HepG2 (cell line): ENCODE data around the gene SMO. TPM values are rescaled to one million over a fixed set of nuclear protein-coding genes. Genes with fewer than 3 reads are reported as not detected.

ENCODE experiments used
- HMG20A ChIP-seq: IDR thresholded peaks from 2 replicates; pipeline ENCODE4 v1.6.1; 2016; ENCODE audit warnings: borderline replicate concordance
- KAT8 ChIP-seq: IDR thresholded peaks from 2 replicates; pipeline ENCODE4 v1.6.1; 2016; ENCODE audit warnings: missing genetic modification reagents, missing compliant biosample characterization
- KDM5B ChIP-seq: sonication (generic); formaldehyde crosslinking; IDR thresholded peaks from 2 replicates; pipeline ENCODE4 v1.4.0; 2020; ENCODE audit warnings: missing genetic modification reagents, mild to moderate bottlenecking, borderline replicate concordance
- MIXL1 ChIP-seq: IDR thresholded peaks from 2 replicates; pipeline ENCODE4 v1.6.1; 2016
- NFE2 ChIP-seq: sonication (generic); formaldehyde crosslinking; IDR thresholded peaks from 2 replicates; pipeline ENCODE4 v1.4.0; 2020; ENCODE audit warnings: missing genetic modification reagents
- POLR2A ChIP-seq, 2 experiments: IDR thresholded peaks; 2 replicates each; pipeline ENCODE4 v1.6.1; 2011; ENCODE audit warnings: low read depth in 2 of 2, low read length in 2 of 2, mild to moderate bottlenecking in 1 of 2, moderate library complexity in 1 of 2; ENCODE audit not compliant: insufficient read depth in 1 of 2
- PRDM10 ChIP-seq: sonication (generic); formaldehyde crosslinking; IDR thresholded peaks from 2 replicates; pipeline ENCODE4 v1.4.0; 2020; ENCODE audit warnings: low read depth, missing genetic modification reagents
- PRMT3 ChIP-seq: sonication (generic); formaldehyde crosslinking; IDR thresholded peaks from 2 replicates; pipeline ENCODE4 v1.8.1; 2022; ENCODE audit warnings: low read depth, mild to moderate bottlenecking, moderate library complexity, missing genetic modification reagents, borderline replicate concordance
- SIN3A ChIP-seq: IDR thresholded peaks from 2 replicates; pipeline ENCODE4 v1.6.1; 2011; ENCODE audit warnings: low read depth, mild to moderate bottlenecking, control low read depth, low read length, borderline replicate concordance
- TBP ChIP-seq: sonication (generic); formaldehyde crosslinking; IDR thresholded peaks from 2 replicates; pipeline ENCODE4 v1.5.0; 2020; ENCODE audit warnings: missing genetic modification reagents
- TFDP2 ChIP-seq: sonication (generic); formaldehyde crosslinking; IDR thresholded peaks from 2 replicates; pipeline ENCODE4 v1.4.0; 2020; ENCODE audit warnings: missing genetic modification reagents
- ZBTB7B ChIP-seq: sonication (generic); formaldehyde crosslinking; IDR thresholded peaks from 2 replicates; pipeline ENCODE4 v1.4.0; 2020; ENCODE audit warnings: missing genetic modification reagents
- ZC3H4 ChIP-seq: sonication (generic); formaldehyde crosslinking; IDR thresholded peaks from 2 replicates; pipeline ENCODE4 v1.4.0; 2020; ENCODE audit warnings: missing genetic modification reagents, borderline replicate concordance
- ZFP1 ChIP-seq: IDR thresholded peaks from 2 replicates; pipeline ENCODE4 v1.6.1; 2016
- ZFP36L2 ChIP-seq: sonication (generic); formaldehyde crosslinking; IDR thresholded peaks from 2 replicates; pipeline ENCODE4 v1.4.0; 2020; ENCODE audit warnings: missing genetic modification reagents
- ZNF281 ChIP-seq: sonication (generic); formaldehyde crosslinking; IDR thresholded peaks from 2 replicates; pipeline ENCODE4 v1.4.0; 2020; ENCODE audit warnings: missing genetic modification reagents, borderline replicate concordance
- ZNF430 ChIP-seq: sonication (generic); formaldehyde crosslinking; IDR thresholded peaks from 2 replicates; pipeline ENCODE4 v1.9.0; 2021; ENCODE audit warnings: mild to moderate bottlenecking, missing genetic modification reagents
- ZNF441 ChIP-seq: sonication (generic); formaldehyde crosslinking; IDR thresholded peaks from 2 replicates; pipeline ENCODE4 v1.7.0; 2021; ENCODE audit warnings: missing genetic modification reagents, borderline replicate concordance
- ZNF749 ChIP-seq: sonication (generic); formaldehyde crosslinking; IDR thresholded peaks from 2 replicates; pipeline ENCODE4 v1.8.0; 2022; ENCODE audit warnings: mild to moderate bottlenecking, missing genetic modification reagents, moderate library complexity, borderline replicate concordance
- ZNF841 ChIP-seq: sonication (generic); formaldehyde crosslinking; IDR thresholded peaks from 2 replicates; pipeline ENCODE4 v1.8.1; 2023; ENCODE audit warnings: missing genetic modification reagents, borderline replicate concordance
- polyA plus RNA-seq, 8 experiments: library from polyadenylated mRNA; depleted of rRNA in 3 of 8; stranded (reverse) in 7 of 8; unstranded in 1 of 8; fragments of >200 nt; fragmentation: Illumina TruSeq in 4 of 8; extraction: Trizol in 4 of 8; gene quantifications; 2 replicates each; pipeline versions ENCODE4 v1.2.1 to v1.2.3, GENCODE V29; 2011 to 2016; ENCODE audit warnings: low read depth in 4 of 8, missing spikeins in 1 of 8, mixed read lengths in 1 of 8; ENCODE audit not compliant: insufficient read depth in 1 of 8
- total RNA-seq, 5 experiments: library from RNA; depleted of rRNA; stranded (reverse); fragments of >200 nt; fragmentation: Illumina TruSeq; extraction: Trizol; gene quantifications; 2 replicates each; pipeline ENCODE4 v1.2.3, GENCODE V29; 2016; ENCODE audit warnings: low read depth in 1 of 5
- TF ChIP-seq, protein P1 (sequence below): sonication (generic); formaldehyde crosslinking; IDR thresholded peaks from 2 replicates; pipeline ENCODE4 v1.4.0; 2020; ENCODE audit warnings: mild to moderate bottlenecking, missing genetic modification reagents

The SMO gene
- total and polyA plus RNA-seq, 2 of the 13 experiments (the other 11 are each of a cell fraction or from before 2014, with no cell fraction given): 23.8 to 32.3 TPM

DNA sequence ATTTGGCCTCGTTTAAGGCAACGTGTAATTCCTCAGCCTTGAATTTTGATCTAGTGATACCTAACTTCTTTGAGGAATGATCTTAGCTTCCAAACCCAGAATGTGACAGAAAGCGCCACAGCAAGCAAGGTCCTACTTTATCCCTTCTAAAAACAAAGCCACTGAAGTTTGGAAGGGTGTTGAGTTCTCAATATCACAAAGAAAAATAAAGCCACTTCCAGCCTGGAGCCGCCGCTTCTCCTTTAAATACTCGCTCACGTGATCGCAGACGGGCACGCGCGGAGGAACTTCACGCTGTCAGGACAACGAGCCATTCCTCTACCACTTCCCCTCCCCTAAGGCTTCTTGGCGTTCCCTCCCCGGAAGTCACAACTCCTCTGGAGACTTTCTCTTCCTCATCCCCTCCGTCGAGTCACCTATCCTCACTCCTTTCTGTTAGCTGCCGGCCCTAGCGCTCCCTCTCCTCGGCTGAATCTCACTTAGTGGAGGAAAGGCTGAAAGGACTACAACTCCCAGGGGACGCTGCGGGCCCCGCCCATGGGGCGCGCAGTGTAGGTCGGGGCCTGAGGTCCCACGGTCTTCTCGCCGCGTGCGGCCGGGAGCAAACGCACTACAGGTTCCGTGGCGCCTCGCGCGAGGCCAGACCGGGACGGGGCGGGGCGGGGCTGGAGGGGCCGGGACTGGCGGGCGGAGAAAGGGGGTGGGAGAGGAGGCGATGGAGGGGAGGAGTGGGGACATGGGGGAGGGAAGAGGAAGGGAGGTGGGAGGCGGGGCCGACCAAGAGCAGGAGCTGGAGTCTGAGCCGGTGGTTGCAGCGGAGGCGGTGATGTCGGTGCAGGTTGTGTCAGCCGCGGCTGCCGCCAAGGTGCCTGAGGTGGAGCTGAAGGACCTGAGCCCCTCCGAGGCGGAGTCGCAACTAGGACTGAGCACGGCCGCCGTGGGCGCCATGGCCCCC lies 36.1 kb downstream of the SMO start, which contains the start of gene AHCYL2 (continued):
- TF ChIP-seq PRDM10 (CRISPR knock-in tag) (no peak), ZNF430 (peak; percentile 61), TFDP2 (CRISPR knock-in tag) (peak; percentile 66), ZFP1 (CRISPR knock-in tag) (0 out of 2 replicates have a peak, but pooled peaks have one; percentile 20), KAT8 (peak; percentile 76), ZBTB7B (CRISPR knock-in tag) (0 out of 2 replicates have a peak, but pooled peaks have one; percentile 11), NFE2 (CRISPR knock-in tag) (no peak), POLR2A (IDR thresholded peaks at IDR 0.05; ENCODE audit: insufficient read depth in 1 of 2, low read depth in 2 of 2, low read length in 2 of 2) (peak; percentile 68 to 86; a peak in 3 of 4 replicates), ZNF749 (CRISPR knock-in tag) (0 out of 2 replicates have a peak, but pooled peaks have one; percentile 13), ZC3H4 (CRISPR knock-in tag) (no peak), TBP (CRISPR knock-in tag) (no peak), ZNF441 (CRISPR knock-in tag) (no peak), ZNF841 (CRISPR knock-in tag) (no peak), KDM5B (peak; percentile 48; the same call in 1 of the 2 replicates), MIXL1 (CRISPR knock-in tag) (peak; percentile 23; the same call in 1 of the 2 replicates), PRMT3 (CRISPR knock-in tag) (no peak), ZNF281 (CRISPR knock-in tag) (no peak), HMG20A (CRISPR knock-in tag) (no peak), ZFP36L2 (CRISPR knock-in tag) (no peak), SIN3A (no peak; the same call in 1 of the 2 replicates)
- TF ChIP-seq, protein P1, sequence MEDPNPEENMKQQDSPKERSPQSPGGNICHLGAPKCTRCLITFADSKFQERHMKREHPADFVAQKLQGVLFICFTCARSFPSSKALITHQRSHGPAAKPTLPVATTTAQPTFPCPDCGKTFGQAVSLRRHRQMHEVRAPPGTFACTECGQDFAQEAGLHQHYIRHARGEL (CRISPR knock-in tag): no peak
